BJ (cell line): ENCODE data around the gene CHRNA10. TPM values are rescaled to one million over a fixed set of nuclear protein-coding genes. Genes with fewer than 3 reads are reported as not detected.

Experiments
- CTCF ChIA-PET: fragments of 350-600 bp; formaldehyde crosslinking; extraction: SDS; loops from one replicate; lab custom pipeline; 2021; ENCODE audit warnings: antibody characterized with exemption, inconsistent platforms; lab: Yijun Ruan, JAX
- POLR2A ChIA-PET: fragments of 300-600 bp; sonication (Branson Sonifier 250); formaldehyde crosslinking; extraction: SDS; loops from one replicate; lab custom pipeline; 2021; ENCODE audit warnings: antibody characterized with exemption; lab: Charles Lee
- DNase-seq: peaks from one replicate; pipeline ENCODE4 v3.0.0-alpha.2; 2011; ENCODE audit warnings: low read depth
- H3K27me3 ChIP-seq: 2 replicates; pipeline ENCODE4 v1.6.0; 2011; ENCODE audit warnings: low read length; ENCODE audit not compliant: control insufficient read depth, insufficient read depth
- H3K36me3 ChIP-seq: 2 replicates; pipeline ENCODE4 v1.5.1; 2011; ENCODE audit warnings: low read length; ENCODE audit not compliant: control insufficient read depth, insufficient read depth
- H3K4me3 ChIP-seq: 2 replicates; pipeline ENCODE4 v1.5.1; 2011; ENCODE audit warnings: low read depth, mild to moderate bottlenecking, control low read depth, low read length
- polyA plus RNA-seq: library from polyadenylated mRNA; depleted of rRNA; stranded (reverse); fragments of >200 nt; gene quantifications from 2 replicates; pipeline ENCODE4 v1.2.3, GENCODE V29; 2011
- TF ChIP-seq, protein P1 (sequence below): IDR thresholded peaks from 2 replicates; pipeline ENCODE4 v1.5.1; 2011; ENCODE audit warnings: low read depth, mild to moderate bottlenecking, control low read depth, inconsistent platforms, low read length, moderate library complexity; ENCODE audit not compliant: insufficient read depth

CHRNA10 gene
- polyA plus RNA-seq, 1 experiment = 0.63 TPM

DNA sequence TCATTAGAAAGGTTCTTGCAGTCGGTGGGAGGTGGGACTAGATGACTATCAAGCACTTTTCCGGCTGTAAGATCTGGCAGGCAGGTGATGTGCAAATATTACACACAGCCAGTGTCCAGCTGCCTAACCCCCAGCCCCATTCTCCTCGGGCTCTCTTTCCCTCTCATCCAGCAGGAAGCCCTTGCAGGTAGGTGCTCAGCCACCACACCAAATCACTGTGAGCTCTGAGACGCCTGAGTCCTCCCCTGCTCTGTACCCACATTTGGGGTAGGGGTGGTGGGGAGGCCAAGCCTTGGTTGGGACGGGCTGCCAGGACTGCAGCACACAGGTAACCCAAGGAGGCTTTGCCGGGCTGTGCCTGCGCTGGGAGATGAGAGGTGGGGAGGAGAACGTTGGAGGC, 30.0 kb downstream of the CHRNA10 start:
- no peaks in the 10 kb centered on the region for H3K36me3 ChIP-seq
- CTCF ChIA-PET = no interaction called here
- DNase-seq = no peak
- TF ChIP-seq, protein P1, sequence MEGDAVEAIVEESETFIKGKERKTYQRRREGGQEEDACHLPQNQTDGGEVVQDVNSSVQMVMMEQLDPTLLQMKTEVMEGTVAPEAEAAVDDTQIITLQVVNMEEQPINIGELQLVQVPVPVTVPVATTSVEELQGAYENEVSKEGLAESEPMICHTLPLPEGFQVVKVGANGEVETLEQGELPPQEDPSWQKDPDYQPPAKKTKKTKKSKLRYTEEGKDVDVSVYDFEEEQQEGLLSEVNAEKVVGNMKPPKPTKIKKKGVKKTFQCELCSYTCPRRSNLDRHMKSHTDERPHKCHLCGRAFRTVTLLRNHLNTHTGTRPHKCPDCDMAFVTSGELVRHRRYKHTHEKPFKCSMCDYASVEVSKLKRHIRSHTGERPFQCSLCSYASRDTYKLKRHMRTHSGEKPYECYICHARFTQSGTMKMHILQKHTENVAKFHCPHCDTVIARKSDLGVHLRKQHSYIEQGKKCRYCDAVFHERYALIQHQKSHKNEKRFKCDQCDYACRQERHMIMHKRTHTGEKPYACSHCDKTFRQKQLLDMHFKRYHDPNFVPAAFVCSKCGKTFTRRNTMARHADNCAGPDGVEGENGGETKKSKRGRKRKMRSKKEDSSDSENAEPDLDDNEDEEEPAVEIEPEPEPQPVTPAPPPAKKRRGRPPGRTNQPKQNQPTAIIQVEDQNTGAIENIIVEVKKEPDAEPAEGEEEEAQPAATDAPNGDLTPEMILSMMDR = no peak
- H3K4me3 ChIP-seq = no peak overlapping the region
- H3K27me3 ChIP-seq = peaks cover under 1% of the 10 kb centered on the region; the same call in 1 of the 2 replicates
- POLR2A ChIA-PET = no interaction called here

DNA sequence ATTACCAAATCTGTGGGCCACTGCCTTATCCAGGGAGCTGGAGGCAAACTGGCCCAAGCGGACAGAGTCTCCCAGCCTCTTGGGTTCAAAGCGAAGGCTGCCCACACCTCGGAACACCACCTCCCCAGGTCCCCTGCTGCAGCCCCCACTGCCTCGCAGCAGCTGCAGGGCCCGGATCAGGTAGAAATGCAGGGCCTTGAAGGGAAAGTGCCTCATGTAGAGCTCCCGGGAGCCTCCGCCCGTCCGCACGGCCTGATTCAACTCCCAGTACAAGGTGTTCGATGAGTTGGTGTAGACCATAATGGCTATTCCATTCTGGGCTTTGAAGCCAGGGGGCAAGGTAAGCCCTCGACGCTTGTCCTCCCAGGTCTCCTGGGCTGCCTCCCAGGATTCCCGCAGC, 31.3 kb downstream of the CHRNA10 start:
- TF ChIP-seq, protein P1 = no peak
- POLR2A ChIA-PET = no interaction called here
- CTCF ChIA-PET = no interaction called here

GRCh38 chr11:3638513-3638912, 32.7 kb downstream of the CHRNA10 start:
- CTCF ChIA-PET = no interaction called here
- POLR2A ChIA-PET = no interaction called here

More for the DNA sequence above, 31.3 kb downstream of the CHRNA10 start:
- H3K36me3 ChIP-seq = no peaks in the 10 kb centered on the region
- H3K4me3 ChIP-seq = no peak overlapping the region
- no peak for DNase-seq
- H3K27me3 ChIP-seq = peaks cover 3% of the 10 kb centered on the region; the same call in 1 of the 2 replicates

GRCh38 chr11:3637201-3637600, 34.0 kb downstream of the CHRNA10 start:
- TF ChIP-seq, protein P1 = no peak
- ChIA-PET CTCF (no interaction called here), POLR2A (no interaction called here)
- no peak for DNase-seq
- Histone ChIP-seq H3K4me3 (no peak overlapping the region), H3K36me3 (no peaks in the 10 kb centered on the region), H3K27me3 (peaks cover 3% of the 10 kb centered on the region; the same call in 1 of the 2 replicates)

More at GRCh38 chr11:3638513-3638912, 32.7 kb downstream of the CHRNA10 start:
- Histone ChIP-seq H3K36me3 (no peaks in the 10 kb centered on the region), H3K4me3 (no peak overlapping the region), H3K27me3 (peaks cover 3% of the 10 kb centered on the region; the same call in 1 of the 2 replicates)
- TF ChIP-seq, protein P1 = no peak
- no peak for DNase-seq

DNA sequence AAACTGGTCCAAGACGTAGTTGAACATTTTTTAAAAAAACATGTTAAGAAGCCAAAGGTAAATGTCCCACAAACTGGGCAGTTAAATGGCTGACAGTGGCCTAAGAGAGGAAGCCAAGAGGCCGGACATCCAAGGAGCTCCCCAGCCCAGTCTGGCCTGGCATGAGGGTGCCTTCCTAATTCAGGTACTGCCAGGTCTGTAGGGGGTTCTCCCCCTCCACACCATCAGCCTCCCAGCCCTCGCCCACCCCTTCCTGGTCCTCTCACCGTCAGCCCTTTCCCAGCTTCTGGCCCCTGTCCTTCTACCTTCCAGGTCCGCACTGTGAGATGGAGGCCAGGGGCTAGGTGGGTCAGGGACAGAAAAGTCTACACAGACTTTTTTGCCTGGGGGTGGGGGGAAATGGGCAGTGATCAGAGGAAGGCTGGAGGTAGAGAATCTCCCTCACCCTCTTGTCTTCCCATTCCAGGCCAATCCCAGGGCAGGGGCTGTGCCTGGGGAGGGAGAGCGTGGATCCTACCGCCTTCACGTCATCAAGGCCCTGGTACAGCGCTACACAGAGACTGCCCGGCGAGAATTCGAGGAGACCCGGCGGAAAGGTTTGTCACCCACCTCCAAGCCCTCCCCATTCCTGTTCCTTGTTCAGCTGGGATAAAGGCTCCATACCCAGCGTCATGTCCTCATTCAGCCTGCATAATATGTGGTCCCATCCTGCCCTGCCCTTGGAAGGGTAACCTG, 35.4 kb downstream of the CHRNA10 start:
- DNase-seq = no peak
- POLR2A ChIA-PET = no interaction called here
- TF ChIP-seq, protein P1 = no peak

More for the DNA sequence above, 35.4 kb downstream of the CHRNA10 start:
- Histone ChIP-seq H3K27me3 (peaks cover 3% of the 10 kb centered on the region; the same call in 1 of the 2 replicates), H3K36me3 (no peaks in the 10 kb centered on the region), H3K4me3 (no peak overlapping the region)
- CTCF ChIA-PET = no interaction called here
